MCF 10A (cell line): ENCODE results near the gene CGN. TPM values are rescaled to one million over a fixed set of nuclear protein-coding genes. Genes with fewer than 3 reads are reported as not detected.

Source experiments
- BruUV-seq: library from RNA; stranded (reverse); fragments of 400-500 nt; replicated peaks from 2 replicates; lab custom pipeline; 2021; lab: Mats Ljungman, UMichigan
- CTCF ChIA-PET: fragments of 300-600 bp; sonication (Branson Sonifier 250); formaldehyde crosslinking; extraction: SDS; loops from one replicate; lab custom pipeline; 2021; ENCODE audit warnings: antibody characterized with exemption, inconsistent platforms; lab: Yijun Ruan, JAX
- POLR2A ChIA-PET: fragments of 300-600, 350-650 bp; sonication (Branson Sonifier 250); formaldehyde crosslinking; extraction: SDS; loops from one replicate; lab custom pipeline; 2020; ENCODE audit warnings: antibody characterized with exemption, inconsistent platforms; lab: Yijun Ruan, JAX
- DNase-seq: peaks from one replicate; pipeline ENCODE4 v3.0.0-alpha.2; 2018; ENCODE audit not compliant: unreplicated experiment
- H3K27ac Mint-ChIP-seq: one replicate; pipeline ENCODE4 v1.8.0; 2022; ENCODE audit warnings: mild to moderate bottlenecking, low read depth, mixed read lengths; ENCODE audit not compliant: unreplicated experiment
- H3K27me3 Mint-ChIP-seq: one replicate; pipeline ENCODE4 v1.8.0; 2022; ENCODE audit warnings: mixed read lengths; ENCODE audit not compliant: insufficient read depth, unreplicated experiment
- H3K36me3 Mint-ChIP-seq: one replicate; pipeline ENCODE4 v1.8.0; 2022; ENCODE audit warnings: mild to moderate bottlenecking, moderate library complexity, mixed read lengths; ENCODE audit not compliant: insufficient read depth, unreplicated experiment
- H3K4me1 Mint-ChIP-seq: one replicate; pipeline ENCODE4 v1.8.0; 2022; ENCODE audit warnings: mixed read lengths; ENCODE audit not compliant: insufficient read depth, unreplicated experiment
- H3K4me3 Mint-ChIP-seq: one replicate; pipeline ENCODE4 v1.8.0; 2022; ENCODE audit warnings: mild to moderate bottlenecking, moderate library complexity, mixed read lengths; ENCODE audit not compliant: unreplicated experiment
- H3K9me3 Mint-ChIP-seq: one replicate; pipeline ENCODE4 v1.8.0; 2022; ENCODE audit warnings: mixed read lengths; ENCODE audit not compliant: unreplicated experiment
- intact Hi-C: fragments of 100-400 bp; cut with micrococcal nuclease; formaldehyde crosslinking; loops from 2 replicates; pipeline ENCODE4 v1.14.1; 2022
- total RNA-seq: library from RNA; stranded (reverse); gene quantifications from 2 replicates; pipeline ENCODE4 v1.2.3, GENCODE V29; 2022
- TF ChIP-seq, protein P1 (sequence below): fragments of 200-600 bp; IDR thresholded peaks from one replicate; pipeline ENCODE4 v1.8.0; 2022; ENCODE audit warnings: antibody characterized with exemption, mild to moderate bottlenecking; ENCODE audit not compliant: unreplicated experiment

Gene CGN
- total RNA-seq, 1 experiment from 2014 or later = 0.33 TPM

DNA sequence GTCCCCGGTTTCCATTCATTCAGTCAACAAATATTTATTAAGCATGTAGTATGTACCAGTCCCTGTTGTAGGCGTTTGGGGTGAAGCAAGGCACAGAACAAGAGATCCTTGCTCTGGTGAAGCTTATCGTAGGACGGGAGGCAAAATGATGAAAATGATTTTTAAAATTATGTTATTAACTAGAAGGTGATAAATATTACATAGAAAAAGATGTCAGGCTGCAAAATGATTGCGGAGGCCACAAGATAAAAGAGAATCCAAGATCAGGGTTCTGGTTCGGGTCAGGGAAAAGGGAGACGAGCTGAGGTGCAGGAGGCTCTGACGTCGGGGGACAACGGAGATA, 602 bp upstream of the CGN start:
- H3K4me1 Mint-ChIP-seq = peaks cover 28% of the 10 kb centered on the region
- TF ChIP-seq, protein P1, sequence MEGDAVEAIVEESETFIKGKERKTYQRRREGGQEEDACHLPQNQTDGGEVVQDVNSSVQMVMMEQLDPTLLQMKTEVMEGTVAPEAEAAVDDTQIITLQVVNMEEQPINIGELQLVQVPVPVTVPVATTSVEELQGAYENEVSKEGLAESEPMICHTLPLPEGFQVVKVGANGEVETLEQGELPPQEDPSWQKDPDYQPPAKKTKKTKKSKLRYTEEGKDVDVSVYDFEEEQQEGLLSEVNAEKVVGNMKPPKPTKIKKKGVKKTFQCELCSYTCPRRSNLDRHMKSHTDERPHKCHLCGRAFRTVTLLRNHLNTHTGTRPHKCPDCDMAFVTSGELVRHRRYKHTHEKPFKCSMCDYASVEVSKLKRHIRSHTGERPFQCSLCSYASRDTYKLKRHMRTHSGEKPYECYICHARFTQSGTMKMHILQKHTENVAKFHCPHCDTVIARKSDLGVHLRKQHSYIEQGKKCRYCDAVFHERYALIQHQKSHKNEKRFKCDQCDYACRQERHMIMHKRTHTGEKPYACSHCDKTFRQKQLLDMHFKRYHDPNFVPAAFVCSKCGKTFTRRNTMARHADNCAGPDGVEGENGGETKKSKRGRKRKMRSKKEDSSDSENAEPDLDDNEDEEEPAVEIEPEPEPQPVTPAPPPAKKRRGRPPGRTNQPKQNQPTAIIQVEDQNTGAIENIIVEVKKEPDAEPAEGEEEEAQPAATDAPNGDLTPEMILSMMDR = no peak
- no peak for DNase-seq
- ChIA-PET CTCF (interaction anchor here (0.6 to 3.2 kb wide), 7 partner anchors 22 to 527 kb away, joined by 3 to 9 read pairs (median 4); partner anchors contain the start of gene TUFT1), POLR2A (interaction anchor here (0.6 to 2.7 kb wide), 13 partner anchors 13 to 326 kb away, joined by 3 to 20 read pairs (median 6); partner anchors contain the start of genes POGZ and TUFT1)
- H3K36me3 Mint-ChIP-seq = peaks cover 4% of the 10 kb centered on the region
- intact Hi-C loops = no loop called here
- peak overlapping the region; percentile 75 for H3K4me3 Mint-ChIP-seq
- BruUV-seq = no TSS peak
- no peaks in the 10 kb centered on the region for H3K9me3 Mint-ChIP-seq
- H3K27me3 Mint-ChIP-seq = peaks cover 22% of the 10 kb centered on the region
- H3K27ac Mint-ChIP-seq = no peak overlapping the region

DNA sequence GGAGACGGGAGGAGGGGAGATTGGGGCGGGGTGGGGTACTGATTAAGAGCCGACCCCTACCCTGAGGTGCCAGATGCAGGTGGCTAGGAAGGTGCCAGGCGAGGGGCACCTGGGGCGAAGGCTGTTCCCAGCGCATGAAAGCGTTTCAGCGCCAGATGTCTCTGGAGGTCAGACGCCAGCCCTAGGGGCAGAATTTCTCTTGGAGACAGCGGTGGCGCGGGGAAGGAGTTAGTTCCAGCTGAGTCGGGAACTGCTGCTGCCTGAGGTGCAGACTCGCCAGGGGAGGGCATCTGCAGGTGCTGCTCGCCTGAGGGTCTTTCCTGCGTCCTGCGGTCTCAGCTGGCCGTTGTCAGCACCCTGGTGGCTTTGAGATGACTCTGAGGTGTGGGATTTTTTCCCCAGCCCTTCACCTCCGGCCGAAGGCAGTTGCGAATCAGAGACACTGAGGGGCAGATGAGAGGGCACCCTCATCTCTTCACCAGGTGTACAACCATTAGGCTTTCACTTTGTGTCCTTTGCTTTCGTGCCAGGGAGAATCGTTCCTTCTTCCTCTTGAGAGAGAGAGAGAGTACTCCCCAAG, 539 bp downstream of the CGN start:
- ChIA-PET CTCF (interaction anchor here (0.6 to 1.2 kb wide), 3 partner anchors 26 to 368 kb away, joined by 3 to 4 read pairs (median 3); no protein-coding TSS in a partner anchor), POLR2A (interaction anchor here (0.6 to 2.7 kb wide), 17 partner anchors 12 to 398 kb away, joined by 3 to 20 read pairs (median 4); partner anchors contain the start of genes POGZ, SELENBP1 and TUFT1)
- TF ChIP-seq, protein P1 = no peak
- H3K27ac Mint-ChIP-seq = no peak overlapping the region
- peak; percentile 63 for DNase-seq
- peaks cover 28% of the 10 kb centered on the region for H3K4me1 Mint-ChIP-seq
- BruUV-seq = no TSS peak
- intact Hi-C loops = loop anchor here (2.0 kb wide), 1 partner anchor 27 kb away; no protein-coding TSS in a partner anchor
- peaks cover 10% of the 10 kb centered on the region for H3K27me3 Mint-ChIP-seq
- peak overlapping the region; percentile 75 for H3K4me3 Mint-ChIP-seq
- peaks cover 4% of the 10 kb centered on the region for H3K36me3 Mint-ChIP-seq
- H3K9me3 Mint-ChIP-seq = no peaks in the 10 kb centered on the region

DNA sequence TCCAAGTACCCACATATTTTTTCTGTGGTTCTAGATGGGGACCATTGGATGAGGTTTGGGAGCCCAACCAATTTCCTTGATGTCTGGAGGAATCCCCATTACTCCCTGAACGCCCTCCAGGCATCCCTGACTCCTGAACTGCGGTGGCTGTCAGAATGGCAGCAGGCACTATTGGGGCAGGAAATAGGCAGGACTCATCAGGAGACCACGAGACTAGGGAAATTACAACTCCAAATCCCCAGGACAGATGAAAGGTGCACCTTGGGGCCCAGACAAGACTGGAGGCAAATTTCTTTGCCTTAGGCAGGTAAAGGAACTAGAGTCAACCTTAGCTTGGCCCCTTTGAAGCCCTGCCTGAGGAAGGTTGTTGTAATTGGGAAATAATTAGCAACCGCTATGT, 1.1 kb downstream of the CGN start:
- peaks cover 4% of the 10 kb centered on the region for H3K36me3 Mint-ChIP-seq
- H3K4me3 Mint-ChIP-seq = peak overlapping the region; percentile 75
- CTCF ChIA-PET = no interaction called here
- peaks cover 28% of the 10 kb centered on the region for H3K4me1 Mint-ChIP-seq
- intact Hi-C loops = loop anchor here (2.0 kb wide), 1 partner anchor 26 kb away; no protein-coding TSS in a partner anchor
- no peaks in the 10 kb centered on the region for H3K9me3 Mint-ChIP-seq
- TF ChIP-seq, protein P1 = no peak
- peaks cover 4% of the 10 kb centered on the region for H3K27me3 Mint-ChIP-seq
- POLR2A ChIA-PET = interaction anchor here (1.0 to 2.7 kb wide), 8 partner anchors 11 to 141 kb away, joined by 3 to 20 read pairs (median 8); partner anchors contain the start of gene TUFT1
- BruUV-seq = no TSS peak
- H3K27ac Mint-ChIP-seq = no peak overlapping the region
- no peak for DNase-seq
